ENCODE data around the gene TLR3.

Gene TLR3

GRCh38 chr4:186104890-186105646 is 36.1 kb downstream of the TLR3 start:
- Histone ChIP-seq H3K4me2 (ENCODE audit: low read depth, low read length) (peak overlapping the region; percentile 86), H4K20me1 (ENCODE audit: insufficient read depth, low read length) (no peaks in the 10 kb centered on the region), H3K9me2 (replicated peaks; ENCODE audit: insufficient read depth, low read length) (no peaks in the 10 kb centered on the region; the same call in 1 of the 2 replicates), H3K9ac (ENCODE audit: low read length) (peak overlapping the region; percentile 89), H3K79me2 (ENCODE audit: low read length) (peaks cover 47% of the 10 kb centered on the region), H3K27ac (ENCODE audit: low read length) (peak overlapping the region; percentile 67), H3F3A (ENCODE audit: insufficient read depth, low read length) (peaks cover 15% of the 10 kb centered on the region), H3K36me3 (replicated peaks; ENCODE audit: insufficient read depth, low read length) (no peaks in the 10 kb centered on the region), H3K4me1 (ENCODE audit: low read length) (peaks cover 15% of the 10 kb centered on the region), H3K9me3 (replicated peaks; ENCODE audit: insufficient read depth, low read length) (no peaks in the 10 kb centered on the region), H3K27me3 (replicated peaks; ENCODE audit: insufficient read depth, low read length) (no peaks in the 10 kb centered on the region), H3K4me3 (ENCODE audit: low read length) (peak overlapping the region; percentile 62), H2AFZ (ENCODE audit: low read length) (peak overlapping the region; percentile 38)
- no peak for TF ChIP-seq EZH2 (optimal IDR thresholded peaks at IDR 0.05; ENCODE audit: low read depth, low read length)
- TF ChIP-seq, protein P1, sequence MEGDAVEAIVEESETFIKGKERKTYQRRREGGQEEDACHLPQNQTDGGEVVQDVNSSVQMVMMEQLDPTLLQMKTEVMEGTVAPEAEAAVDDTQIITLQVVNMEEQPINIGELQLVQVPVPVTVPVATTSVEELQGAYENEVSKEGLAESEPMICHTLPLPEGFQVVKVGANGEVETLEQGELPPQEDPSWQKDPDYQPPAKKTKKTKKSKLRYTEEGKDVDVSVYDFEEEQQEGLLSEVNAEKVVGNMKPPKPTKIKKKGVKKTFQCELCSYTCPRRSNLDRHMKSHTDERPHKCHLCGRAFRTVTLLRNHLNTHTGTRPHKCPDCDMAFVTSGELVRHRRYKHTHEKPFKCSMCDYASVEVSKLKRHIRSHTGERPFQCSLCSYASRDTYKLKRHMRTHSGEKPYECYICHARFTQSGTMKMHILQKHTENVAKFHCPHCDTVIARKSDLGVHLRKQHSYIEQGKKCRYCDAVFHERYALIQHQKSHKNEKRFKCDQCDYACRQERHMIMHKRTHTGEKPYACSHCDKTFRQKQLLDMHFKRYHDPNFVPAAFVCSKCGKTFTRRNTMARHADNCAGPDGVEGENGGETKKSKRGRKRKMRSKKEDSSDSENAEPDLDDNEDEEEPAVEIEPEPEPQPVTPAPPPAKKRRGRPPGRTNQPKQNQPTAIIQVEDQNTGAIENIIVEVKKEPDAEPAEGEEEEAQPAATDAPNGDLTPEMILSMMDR (IDR thresholded peaks at IDR 0.05; ENCODE audit: low read length), result peak; percentile 26; the same call in 1 of the 2 replicates
- peak; percentile 14 for DNase-seq

DNA sequence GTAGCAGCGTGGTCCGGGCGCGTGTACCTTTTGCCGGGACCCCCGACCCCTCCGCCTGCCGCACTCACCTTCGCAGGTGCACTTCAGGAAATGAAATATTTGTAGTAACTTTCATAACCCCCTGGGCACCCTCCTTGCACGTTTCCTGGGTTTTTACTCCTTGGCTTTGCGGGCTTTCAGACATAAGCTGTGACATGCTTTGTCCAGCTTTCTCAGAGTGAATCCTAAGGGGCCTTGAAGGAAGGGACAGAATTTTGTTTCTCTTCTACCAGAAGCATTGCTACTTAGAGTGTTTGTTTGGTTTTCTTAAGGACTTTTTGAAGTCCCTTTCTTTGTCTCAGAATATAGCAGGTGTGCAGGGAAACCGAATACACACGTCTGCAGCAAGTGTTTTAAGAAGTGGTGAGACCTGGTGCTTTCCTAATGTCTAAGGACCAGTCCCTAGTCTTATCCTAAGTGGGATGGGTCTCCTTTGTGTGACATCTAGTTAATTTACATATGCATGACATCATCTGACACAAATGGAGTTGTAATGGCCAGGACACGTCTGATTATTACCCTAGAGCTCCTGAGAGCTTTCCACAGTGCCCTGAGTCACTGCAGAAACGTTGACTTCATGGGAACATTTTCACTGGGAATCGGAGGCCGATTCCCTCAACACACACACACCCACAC is 36.8 kb downstream of the TLR3 start:
- H3K36me3 ChIP-seq (replicated peaks; ENCODE audit: insufficient read depth, low read length), result no peaks in the 10 kb centered on the region
- H3K9me2 ChIP-seq (replicated peaks; ENCODE audit: insufficient read depth, low read length), result no peaks in the 10 kb centered on the region; the same call in 1 of the 2 replicates
- H3K4me2 ChIP-seq (ENCODE audit: low read depth, low read length), result peak overlapping the region; percentile 86
- peak overlapping the region; percentile 89 for H3K9ac ChIP-seq (ENCODE audit: low read length)
- peaks cover 49% of the 10 kb centered on the region for H3K79me2 ChIP-seq (ENCODE audit: low read length)
- peak overlapping the region; percentile 67 for H3K27ac ChIP-seq (ENCODE audit: low read length)
- peaks cover 15% of the 10 kb centered on the region for H3F3A ChIP-seq (ENCODE audit: insufficient read depth, low read length)
- H3K4me3 ChIP-seq (ENCODE audit: low read length), result peak overlapping the region; percentile 62
- H3K27me3 ChIP-seq (replicated peaks; ENCODE audit: insufficient read depth, low read length), result no peaks in the 10 kb centered on the region
- H2AFZ ChIP-seq (ENCODE audit: low read length), result peak overlapping the region; percentile 38
- peaks cover 15% of the 10 kb centered on the region for H3K4me1 ChIP-seq (ENCODE audit: low read length)
- H3K9me3 ChIP-seq (replicated peaks; ENCODE audit: insufficient read depth, low read length), result no peaks in the 10 kb centered on the region
- TF ChIP-seq EZH2 (optimal IDR thresholded peaks at IDR 0.05; ENCODE audit: low read depth, low read length) (no peak), EZH2phosphoT487 (IDR thresholded peaks at IDR 0.05; ENCODE audit: low read length) (no peak)
- TF ChIP-seq, protein P1 (IDR thresholded peaks at IDR 0.05; ENCODE audit: low read length), result no peak
- no peaks in the 10 kb centered on the region for H4K20me1 ChIP-seq (ENCODE audit: insufficient read depth, low read length)
- DNase-seq, result peak; percentile 80

- Histone ChIP-seq H3F3A (ENCODE audit: insufficient read depth, low read length) (peaks cover 15% of the 10 kb centered on the region), H3K4me1 (ENCODE audit: low read length) (peaks cover 15% of the 10 kb centered on the region), H2AFZ (ENCODE audit: low read length) (no peak overlapping the region), H3K27ac (ENCODE audit: low read length) (no peak overlapping the region), H3K9me3 (replicated peaks; ENCODE audit: insufficient read depth, low read length) (no peaks in the 10 kb centered on the region), H3K27me3 (replicated peaks; ENCODE audit: insufficient read depth, low read length) (no peaks in the 10 kb centered on the region), H3K36me3 (replicated peaks; ENCODE audit: insufficient read depth, low read length) (no peaks in the 10 kb centered on the region), H3K4me3 (ENCODE audit: low read length) (no peak overlapping the region), H3K9me2 (replicated peaks; ENCODE audit: insufficient read depth, low read length) (no peaks in the 10 kb centered on the region), H3K9ac (ENCODE audit: low read length) (no peak overlapping the region), H3K4me2 (ENCODE audit: low read depth, low read length) (no peak overlapping the region), H3K79me2 (ENCODE audit: low read length) (peaks cover 49% of the 10 kb centered on the region), H4K20me1 (ENCODE audit: insufficient read depth, low read length) (no peaks in the 10 kb centered on the region)
- TF ChIP-seq, protein P1 (IDR thresholded peaks at IDR 0.05; ENCODE audit: low read length), result no peak
- no peak for TF ChIP-seq EZH2phosphoT487 (IDR thresholded peaks at IDR 0.05; ENCODE audit: low read length)
- no peak for TF ChIP-seq EZH2 (optimal IDR thresholded peaks at IDR 0.05; ENCODE audit: low read depth, low read length)
- no peak for DNase-seq
Observed at GRCh38 chr4:186107947-186108346, 39.0 kb downstream of the TLR3 start.
